Measurements from ENCODE around the gene FAIM2.
"Not testable (repeated sequence)": the region's sequence is repeated elsewhere in the genome, so short reads cannot be mapped to it uniquely, and the experiment has no call there.

The FAIM2 gene

GRCh38 chr12:49873361-49873934 is 30.3 kb downstream of the FAIM2 start:
- intact Hi-C loops (cut with DNase I; ENCODE audit: low total_unique reads): no loop called here
- no peak overlapping the region for H3K27ac ChIP-seq
- no peak for DNase-seq

GRCh38 chr12:49872781-49873181 is 30.9 kb downstream of the FAIM2 start:
- TF ChIP-seq CTCF (IDR thresholded peaks at IDR 0.05): no peak
- Histone ChIP-seq H3K4me3 (no peak overlapping the region), H3K27ac (no peak overlapping the region), H3K27me3 (peaks cover 0 to 7% of the 10 kb centered on the region in 2 donors), H3K9me3 (no peaks in the 10 kb centered on the region), H3K36me3 (no peaks in the 10 kb centered on the region), H3K4me1 (peaks cover 0 to 18% (median 7%) of the 10 kb centered on the region in 4 donors)
- no peak for DNase-seq
- intact Hi-C loops (cut with DNase I; ENCODE audit: low total_unique reads): no loop called here

More at GRCh38 chr12:49873361-49873934, 30.3 kb downstream of the FAIM2 start:
- peaks cover 0 to 5% of the 10 kb centered on the region in 2 donors for H3K27me3 ChIP-seq
- no peak overlapping the region for H3K4me3 ChIP-seq
- no peaks in the 10 kb centered on the region for H3K9me3 ChIP-seq
- no peak for TF ChIP-seq CTCF (IDR thresholded peaks at IDR 0.05)
- no peaks in the 10 kb centered on the region for H3K36me3 ChIP-seq
- peaks cover 0 to 13% (median 6%) of the 10 kb centered on the region in 4 donors for H3K4me1 ChIP-seq

- Histone ChIP-seq H3K9me3 (no peaks in the 10 kb centered on the region), H3K4me1 (peaks cover 0 to 18% (median 7%) of the 10 kb centered on the region in 4 donors), H3K4me3 (no peak overlapping the region), H3K27ac (no peak overlapping the region), H3K27me3 (peaks cover 0 to 11% of the 10 kb centered on the region in 2 donors), H3K36me3 (no peaks in the 10 kb centered on the region)
- no peak for DNase-seq
- intact Hi-C loops (cut with DNase I; ENCODE audit: low total_unique reads): no loop called here
- TF ChIP-seq CTCF (IDR thresholded peaks at IDR 0.05): no peak
Measured at GRCh38 chr12:49872381-49872780, 31.3 kb downstream of the FAIM2 start.

GRCh38 chr12:49871811-49872251 is 31.9 kb downstream of the FAIM2 start:
- intact Hi-C loops (cut with DNase I; ENCODE audit: low total_unique reads); H3K4me3 ChIP-seq: not testable (repeated sequence)
- H3K4me1 ChIP-seq: peaks cover 0 to 18% (median 7%) of the 10 kb centered on the region in 4 donors

GRCh38 chr12:49871263-49871561 is 32.5 kb downstream of the FAIM2 start:
- H3K27me3 ChIP-seq: peaks cover 0 to 21% of the 10 kb centered on the region in 2 donors
- H3K9me3 ChIP-seq: no peaks in the 10 kb centered on the region
- peaks cover 0 to 18% (median 7%) of the 10 kb centered on the region in 4 donors for H3K4me1 ChIP-seq
- TF ChIP-seq CTCF (IDR thresholded peaks at IDR 0.05): no peak
- DNase-seq: no peak
- H3K27ac ChIP-seq: no peak overlapping the region
- intact Hi-C loops (cut with DNase I; ENCODE audit: low total_unique reads): no loop called here
- no peaks in the 10 kb centered on the region for H3K36me3 ChIP-seq
- no peak overlapping the region for H3K4me3 ChIP-seq

More at GRCh38 chr12:49871811-49872251, 31.9 kb downstream of the FAIM2 start:
- not testable (repeated sequence) for DNase-seq, H3K9me3 ChIP-seq, H3K36me3 ChIP-seq, H3K27ac ChIP-seq
- H3K27me3 ChIP-seq: peaks cover 0 to 15% of the 10 kb centered on the region in 2 donors

- Histone ChIP-seq H3K4me3 (no peak overlapping the region), H3K27ac (no peak overlapping the region), H3K27me3 (peaks cover 0 to 23% of the 10 kb centered on the region in 2 donors), H3K9me3 (no peaks in the 10 kb centered on the region), H3K36me3 (no peaks in the 10 kb centered on the region), H3K4me1 (peaks cover 0 to 18% (median 7%) of the 10 kb centered on the region in 4 donors)
- DNase-seq: no peak
- intact Hi-C loops (cut with DNase I; ENCODE audit: low total_unique reads): no loop called here
- TF ChIP-seq CTCF (IDR thresholded peaks at IDR 0.05): no peak
Measured at GRCh38 chr12:49870501-49871262, 33.0 kb downstream of the FAIM2 start.

Measured in tibial artery (tissue), 4 donors.